Cardiac muscle cell (in vitro differentiated cells and primary cell): Measurements from ENCODE around the gene ZRANB2. TPM values are rescaled to one million over a fixed set of nuclear protein-coding genes. Genes with fewer than 3 reads are reported as not detected.

Experiments used
- DNase-seq, 2 donors: peaks; one replicate each; pipeline versions ENCODE4 v3.0.0 to v3.0.0-alpha.2; 2010 to 2017; ENCODE audit warnings: low read depth in 1 of 2, low spot score in 1 of 2
- H3K27ac ChIP-seq: fragments of 200-600 bp; sonication (generic); 2 replicates; pipeline ENCODE4 v1.5.1; 2016
- H3K27me3 ChIP-seq: fragments of 200-600 bp; sonication (generic); 2 replicates; pipeline ENCODE4 v1.6.0; 2016; ENCODE audit warnings: control low read depth
- H3K36me3 ChIP-seq: fragments of 200-600 bp; sonication (generic); 2 replicates; pipeline ENCODE4 v1.5.1; 2016; ENCODE audit warnings: control low read depth
- H3K4me1 ChIP-seq: fragments of 200-600 bp; sonication (generic); 2 replicates; pipeline ENCODE4 v1.8.1; 2017; ENCODE audit warnings: low read depth, mild to moderate bottlenecking, mixed run types
- H3K4me3 ChIP-seq: fragments of 200-600 bp; sonication (generic); 2 replicates; pipeline ENCODE4 v1.5.1; 2016; ENCODE audit warnings: mild to moderate bottlenecking
- H3K9me3 ChIP-seq: fragments of 200-600 bp; sonication (generic); 2 replicates; pipeline ENCODE4 v1.5.1; 2017; ENCODE audit warnings: low read depth, mild to moderate bottlenecking, control low read depth
- polyA plus RNA-seq: library from polyadenylated mRNA; unstranded; fragments of >200 nt; fragmentation: Nextera tagmentation; extraction: Ambion mirVana; gene quantifications from 2 replicates; pipeline ENCODE4 v1.2.1, GENCODE V29; 2016
- total RNA-seq: library from RNA; depleted of rRNA; stranded (reverse); fragments of >200 nt; gene quantifications from 2 replicates; pipeline ENCODE4 v1.2.3, GENCODE V29; 2016
- TF ChIP-seq, protein P1 (sequence below): IDR thresholded peaks from 2 replicates; pipeline ENCODE4 v1.5.1; 2012; ENCODE audit warnings: low read depth, mild to moderate bottlenecking, low read length

The ZRANB2 gene
- total and polyA plus RNA-seq, 2 experiments from 2014 or later: 53.6 to 119 TPM

DNA sequence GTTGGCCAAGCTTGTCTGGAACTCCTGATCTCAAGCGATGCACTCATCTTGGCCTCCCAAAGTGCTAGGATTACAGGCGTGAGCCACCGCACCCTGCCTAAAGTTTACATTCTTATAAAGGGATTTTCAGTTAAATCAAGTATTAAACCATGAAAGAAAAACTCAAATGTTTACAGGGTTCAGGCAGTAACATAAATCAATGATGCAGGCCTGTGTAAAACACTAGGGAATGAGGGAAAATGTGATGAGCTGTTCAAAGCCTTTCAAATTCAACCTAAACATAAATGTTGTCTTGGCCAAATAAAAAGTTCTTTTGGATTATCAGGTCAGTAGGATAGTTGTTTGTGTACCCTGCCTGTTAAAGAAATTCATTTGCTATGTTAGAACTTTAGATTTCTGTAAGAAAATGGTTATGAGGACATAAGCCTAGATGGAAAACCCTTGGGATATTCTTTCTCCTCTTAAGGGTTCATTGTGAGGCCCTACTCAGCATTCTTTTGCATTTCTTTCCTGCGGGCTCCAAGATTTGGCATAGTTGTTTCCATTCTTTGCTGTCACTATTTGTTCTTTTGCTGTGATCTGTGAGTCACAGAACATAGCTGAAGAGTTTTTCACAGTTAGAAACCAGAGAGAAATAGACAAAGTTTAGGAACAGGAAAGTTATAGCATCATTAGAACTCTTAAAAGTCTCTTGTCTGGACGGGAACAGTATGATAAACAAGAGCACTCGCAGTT lies 8.9 kb upstream of the ZRANB2 start:
- Histone ChIP-seq H3K9me3 (no peaks in the 10 kb centered on the region), H3K4me3 (no peak overlapping the region), H3K4me1 (no peaks in the 10 kb centered on the region), H3K27ac (no peak overlapping the region), H3K27me3 (peaks cover 9% of the 10 kb centered on the region), H3K36me3 (no peaks in the 10 kb centered on the region)
- DNase-seq: peak in 1 of 2 donors; percentile 86
- TF ChIP-seq, protein P1, sequence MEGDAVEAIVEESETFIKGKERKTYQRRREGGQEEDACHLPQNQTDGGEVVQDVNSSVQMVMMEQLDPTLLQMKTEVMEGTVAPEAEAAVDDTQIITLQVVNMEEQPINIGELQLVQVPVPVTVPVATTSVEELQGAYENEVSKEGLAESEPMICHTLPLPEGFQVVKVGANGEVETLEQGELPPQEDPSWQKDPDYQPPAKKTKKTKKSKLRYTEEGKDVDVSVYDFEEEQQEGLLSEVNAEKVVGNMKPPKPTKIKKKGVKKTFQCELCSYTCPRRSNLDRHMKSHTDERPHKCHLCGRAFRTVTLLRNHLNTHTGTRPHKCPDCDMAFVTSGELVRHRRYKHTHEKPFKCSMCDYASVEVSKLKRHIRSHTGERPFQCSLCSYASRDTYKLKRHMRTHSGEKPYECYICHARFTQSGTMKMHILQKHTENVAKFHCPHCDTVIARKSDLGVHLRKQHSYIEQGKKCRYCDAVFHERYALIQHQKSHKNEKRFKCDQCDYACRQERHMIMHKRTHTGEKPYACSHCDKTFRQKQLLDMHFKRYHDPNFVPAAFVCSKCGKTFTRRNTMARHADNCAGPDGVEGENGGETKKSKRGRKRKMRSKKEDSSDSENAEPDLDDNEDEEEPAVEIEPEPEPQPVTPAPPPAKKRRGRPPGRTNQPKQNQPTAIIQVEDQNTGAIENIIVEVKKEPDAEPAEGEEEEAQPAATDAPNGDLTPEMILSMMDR: no peak

DNA sequence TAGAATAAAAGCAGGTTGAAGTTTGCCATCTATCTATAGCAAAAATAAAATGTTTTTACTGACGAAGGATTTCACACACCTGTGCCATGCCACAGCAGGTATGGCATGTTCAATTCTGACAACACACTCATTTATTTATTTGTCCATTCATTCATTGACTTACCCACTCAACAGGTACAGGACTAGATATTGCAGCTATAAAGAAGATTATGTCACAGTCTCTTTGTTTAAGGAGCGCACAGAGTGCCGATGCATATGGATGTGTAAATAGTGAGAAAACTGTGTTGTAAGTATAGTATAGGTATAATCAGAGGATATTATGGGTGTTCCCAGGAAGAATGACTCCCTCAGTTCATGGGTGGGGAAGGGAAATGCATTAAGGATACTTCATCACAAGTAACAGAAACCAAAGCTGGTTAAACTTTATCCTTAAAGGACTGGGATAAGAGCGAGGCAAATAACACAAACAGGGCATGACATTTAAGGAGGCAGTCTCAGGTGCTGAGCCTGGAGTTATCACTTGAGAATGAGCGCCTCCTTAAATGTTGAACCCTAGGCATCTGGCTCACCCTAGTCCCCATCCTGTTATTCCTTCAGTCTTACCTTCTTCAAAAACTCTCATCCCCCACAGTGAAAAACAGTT lies 7.9 kb upstream of the ZRANB2 start:
- TF ChIP-seq, protein P1: no peak
- H3K9me3 ChIP-seq: no peaks in the 10 kb centered on the region
- no peaks in the 10 kb centered on the region for H3K4me1 ChIP-seq
- H3K36me3 ChIP-seq: no peaks in the 10 kb centered on the region
- H3K27me3 ChIP-seq: peaks cover 18% of the 10 kb centered on the region
- no peak for DNase-seq
- no peak overlapping the region for H3K4me3 ChIP-seq
- H3K27ac ChIP-seq: no peak overlapping the region

DNA sequence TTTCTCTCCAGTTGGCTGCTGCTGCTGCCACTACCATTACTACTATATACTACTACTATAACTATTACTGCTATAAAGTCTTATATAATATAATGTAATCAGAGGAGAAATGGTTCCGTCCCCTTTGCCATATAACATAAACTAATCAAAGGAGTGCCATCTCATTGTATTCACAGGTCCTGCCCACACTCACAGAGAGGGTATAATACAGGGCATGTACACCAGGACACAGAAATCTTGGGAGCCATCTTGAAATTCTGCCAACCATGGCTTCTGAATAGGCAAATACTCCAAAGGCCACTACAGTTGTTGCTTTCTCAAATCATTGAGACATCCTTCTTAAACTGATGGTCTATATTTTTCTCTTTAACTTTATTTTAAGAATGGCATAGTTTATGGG lies 6.9 kb upstream of the ZRANB2 start:
- no peaks in the 10 kb centered on the region for H3K9me3 ChIP-seq
- H3K4me3 ChIP-seq: no peak overlapping the region
- DNase-seq: no peak
- no peaks in the 10 kb centered on the region for H3K36me3 ChIP-seq
- no peaks in the 10 kb centered on the region for H3K4me1 ChIP-seq
- no peak overlapping the region for H3K27ac ChIP-seq
- peaks cover 26% of the 10 kb centered on the region for H3K27me3 ChIP-seq
- TF ChIP-seq, protein P1: no peak

DNA sequence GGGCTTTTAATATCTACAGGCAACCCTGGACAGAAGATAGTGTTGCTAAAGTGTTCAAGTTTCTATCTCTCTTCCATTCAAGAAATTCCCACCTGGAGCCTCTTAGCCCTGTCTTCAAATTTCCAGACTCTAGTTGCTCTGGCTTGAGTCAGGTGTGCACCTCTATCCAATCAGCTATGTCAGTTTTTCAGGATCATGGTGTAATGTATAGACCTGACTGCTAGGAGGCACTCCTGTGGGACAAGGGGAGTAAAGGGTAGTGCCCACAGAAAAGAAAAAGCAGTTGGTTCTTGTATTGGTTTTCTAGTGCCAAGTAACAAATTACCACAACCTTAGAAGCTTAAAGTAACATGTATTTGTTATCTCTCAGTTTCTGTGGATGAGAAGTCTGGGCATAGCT lies 6.2 kb upstream of the ZRANB2 start:
- H3K9me3 ChIP-seq: no peaks in the 10 kb centered on the region
- peaks cover 26% of the 10 kb centered on the region for H3K27me3 ChIP-seq
- H3K4me3 ChIP-seq: no peak overlapping the region
- TF ChIP-seq, protein P1: no peak
- H3K27ac ChIP-seq: no peak overlapping the region
- no peaks in the 10 kb centered on the region for H3K36me3 ChIP-seq
- H3K4me1 ChIP-seq: no peaks in the 10 kb centered on the region
- no peak for DNase-seq

DNA sequence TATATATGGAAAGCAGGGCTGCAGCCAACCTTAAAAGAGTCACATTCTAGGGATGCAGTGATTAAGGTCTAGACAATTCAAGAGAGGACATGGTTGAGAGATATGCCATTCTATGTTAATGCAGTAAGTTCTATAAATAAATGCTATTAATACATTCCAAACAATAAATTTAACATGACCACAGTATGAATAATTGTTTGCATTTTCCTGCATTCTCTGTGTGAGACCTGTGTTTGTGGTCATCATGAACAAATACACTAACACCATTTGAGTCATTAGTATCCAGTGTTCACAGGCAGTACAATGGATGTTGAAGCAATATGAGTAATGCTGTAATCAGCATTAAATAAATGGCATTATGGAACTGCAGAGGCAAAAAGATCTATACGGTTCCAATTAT lies 5.5 kb upstream of the ZRANB2 start:
- Histone ChIP-seq H3K27me3 (peaks cover 26% of the 10 kb centered on the region), H3K4me1 (no peaks in the 10 kb centered on the region), H3K4me3 (no peak overlapping the region), H3K36me3 (no peaks in the 10 kb centered on the region), H3K27ac (no peak overlapping the region), H3K9me3 (no peaks in the 10 kb centered on the region)
- TF ChIP-seq, protein P1: no peak
- peak in 1 of 2 donors; percentile 3 for DNase-seq
